Fibroblast of lung (primary cell): Measurements from ENCODE around the gene ITPR1.

Experiments
- CTCF ChIP-seq, 2 donors: IDR thresholded peaks in 1 of 2; conservative IDR thresholded peaks in 1 of 2; 1 replicate in 1 of 2; 2 replicates in 1 of 2; pipeline ENCODE4 v1.5.1; 2011 to 2012; ENCODE audit warnings: low read length in 2 of 2, control low read depth in 1 of 2, inconsistent platforms in 1 of 2, low read depth in 1 of 2, mild to moderate bottlenecking in 1 of 2
- EZH2 ChIP-seq: IDR thresholded peaks from 2 replicates; pipeline ENCODE4 v1.5.1; 2012; ENCODE audit warnings: low read length, control low read depth, mild to moderate bottlenecking; ENCODE audit errors: missing control alignments

- TF ChIP-seq EZH2 (no peak), CTCF (conservative IDR thresholded peaks at IDR 0.05 in 1 of 2, IDR thresholded peaks at IDR 0.05 in 1 of 2; ENCODE audit: low read depth in 1 of 2, low read length in 2 of 2) (no peak)
Observed at GRCh38 chr3:4734454-4734853, 241.3 kb downstream of the ITPR1 start.
